ENCODE measurements around the gene HS3ST1.

DNA sequence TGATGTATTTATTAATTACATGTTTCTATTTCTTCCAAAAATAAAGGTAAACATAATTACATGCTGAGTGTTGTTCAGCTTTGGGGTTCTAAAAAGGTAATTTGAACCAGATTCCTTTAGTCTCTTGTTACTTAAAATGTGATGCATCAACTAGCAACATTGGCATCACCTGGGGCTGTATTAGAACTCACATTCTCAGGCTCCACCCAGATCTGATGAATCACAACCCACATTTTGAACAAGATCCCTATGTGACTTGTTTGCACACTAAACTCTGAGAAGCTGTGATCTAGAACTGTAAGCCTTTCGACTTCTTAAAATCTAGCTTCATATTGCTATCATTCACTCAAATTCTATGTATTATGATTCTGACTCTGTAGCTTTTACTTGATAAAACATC lies 23.0 kb upstream of the HS3ST1 start:
- TF ChIP-seq, protein P1, sequence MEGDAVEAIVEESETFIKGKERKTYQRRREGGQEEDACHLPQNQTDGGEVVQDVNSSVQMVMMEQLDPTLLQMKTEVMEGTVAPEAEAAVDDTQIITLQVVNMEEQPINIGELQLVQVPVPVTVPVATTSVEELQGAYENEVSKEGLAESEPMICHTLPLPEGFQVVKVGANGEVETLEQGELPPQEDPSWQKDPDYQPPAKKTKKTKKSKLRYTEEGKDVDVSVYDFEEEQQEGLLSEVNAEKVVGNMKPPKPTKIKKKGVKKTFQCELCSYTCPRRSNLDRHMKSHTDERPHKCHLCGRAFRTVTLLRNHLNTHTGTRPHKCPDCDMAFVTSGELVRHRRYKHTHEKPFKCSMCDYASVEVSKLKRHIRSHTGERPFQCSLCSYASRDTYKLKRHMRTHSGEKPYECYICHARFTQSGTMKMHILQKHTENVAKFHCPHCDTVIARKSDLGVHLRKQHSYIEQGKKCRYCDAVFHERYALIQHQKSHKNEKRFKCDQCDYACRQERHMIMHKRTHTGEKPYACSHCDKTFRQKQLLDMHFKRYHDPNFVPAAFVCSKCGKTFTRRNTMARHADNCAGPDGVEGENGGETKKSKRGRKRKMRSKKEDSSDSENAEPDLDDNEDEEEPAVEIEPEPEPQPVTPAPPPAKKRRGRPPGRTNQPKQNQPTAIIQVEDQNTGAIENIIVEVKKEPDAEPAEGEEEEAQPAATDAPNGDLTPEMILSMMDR (IDR thresholded peaks at IDR 0.05) = no peak
- TF ChIP-seq POLR2A (IDR thresholded peaks at IDR 0.05) = no peak
